HG03460 (cell line): ENCODE data around the gene CPO.
"Not testable (repeated sequence)": the region's sequence is repeated elsewhere in the genome, so short reads cannot be mapped to it uniquely, and the experiment has no call there.

ENCODE experiments used
- ATAC-seq: cut with Tn5 transposase; IDR thresholded peaks from one replicate; pipeline ENCODE4 v1.9.1; 2021; ENCODE audit not compliant: unreplicated experiment

Gene CPO

DNA sequence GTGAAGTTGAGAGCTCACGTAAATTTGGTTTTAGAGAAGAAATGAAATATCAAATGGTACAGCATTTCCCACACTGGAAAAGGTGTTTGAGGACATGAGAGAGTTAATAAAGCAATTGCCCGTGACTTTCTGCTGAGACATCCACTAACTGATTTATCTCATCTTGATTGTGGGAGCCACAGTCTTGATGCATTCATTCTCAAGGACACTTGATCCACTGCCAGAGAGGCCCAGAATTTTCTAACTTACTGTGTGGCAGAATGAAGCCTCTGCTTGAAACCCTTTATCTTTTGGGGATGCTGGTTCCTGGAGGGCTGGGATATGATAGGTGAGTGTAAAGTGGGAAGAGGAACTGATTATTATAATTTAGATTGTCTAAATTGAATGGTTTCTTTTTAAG, at the start of gene CPO:
Gene CPO (plus strand): TSS at position 179 of the 400 bp plus-strand sequence. CDS start 82 bp downstream, at position 261.
- ATAC-seq: no peak

GRCh38 chr2:206890179-206890578, 49.1 kb upstream of the CPO start:
- ATAC-seq: no peak

- no peak for ATAC-seq
Observed at GRCh38 chr2:206890926-206891325, 48.4 kb upstream of the CPO start.

DNA sequence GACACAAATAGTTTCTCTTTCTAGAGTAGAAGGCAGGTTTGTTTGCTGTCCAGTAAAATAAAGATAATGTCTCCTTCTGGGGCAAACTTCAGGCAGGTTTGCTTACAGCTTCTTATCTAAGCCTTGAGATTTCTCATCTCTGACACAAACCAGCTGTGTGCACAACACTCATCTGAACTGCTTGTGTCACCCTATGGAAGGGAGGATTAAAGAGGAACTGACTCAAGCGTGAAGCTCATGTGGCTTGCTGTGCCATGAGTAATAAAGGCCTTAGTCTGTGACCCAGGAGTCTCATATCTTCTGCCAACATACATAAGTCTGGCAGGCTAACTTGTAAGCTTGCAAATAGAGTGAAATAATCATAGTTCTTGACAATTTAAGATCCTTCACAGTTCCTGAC, 24.2 kb upstream of the CPO start:
- peak; percentile 57 for ATAC-seq

GRCh38 chr2:206918263-206918662, 21.1 kb upstream of the CPO start:
- ATAC-seq: no peak

- no peak for ATAC-seq
Observed at GRCh38 chr2:206920310-206920709, 19.0 kb upstream of the CPO start.

- ATAC-seq: no peak
Observed at GRCh38 chr2:206920951-206921350, 18.4 kb upstream of the CPO start.

GRCh38 chr2:206921529-206921928, 17.8 kb upstream of the CPO start:
- no peak for ATAC-seq

DNA sequence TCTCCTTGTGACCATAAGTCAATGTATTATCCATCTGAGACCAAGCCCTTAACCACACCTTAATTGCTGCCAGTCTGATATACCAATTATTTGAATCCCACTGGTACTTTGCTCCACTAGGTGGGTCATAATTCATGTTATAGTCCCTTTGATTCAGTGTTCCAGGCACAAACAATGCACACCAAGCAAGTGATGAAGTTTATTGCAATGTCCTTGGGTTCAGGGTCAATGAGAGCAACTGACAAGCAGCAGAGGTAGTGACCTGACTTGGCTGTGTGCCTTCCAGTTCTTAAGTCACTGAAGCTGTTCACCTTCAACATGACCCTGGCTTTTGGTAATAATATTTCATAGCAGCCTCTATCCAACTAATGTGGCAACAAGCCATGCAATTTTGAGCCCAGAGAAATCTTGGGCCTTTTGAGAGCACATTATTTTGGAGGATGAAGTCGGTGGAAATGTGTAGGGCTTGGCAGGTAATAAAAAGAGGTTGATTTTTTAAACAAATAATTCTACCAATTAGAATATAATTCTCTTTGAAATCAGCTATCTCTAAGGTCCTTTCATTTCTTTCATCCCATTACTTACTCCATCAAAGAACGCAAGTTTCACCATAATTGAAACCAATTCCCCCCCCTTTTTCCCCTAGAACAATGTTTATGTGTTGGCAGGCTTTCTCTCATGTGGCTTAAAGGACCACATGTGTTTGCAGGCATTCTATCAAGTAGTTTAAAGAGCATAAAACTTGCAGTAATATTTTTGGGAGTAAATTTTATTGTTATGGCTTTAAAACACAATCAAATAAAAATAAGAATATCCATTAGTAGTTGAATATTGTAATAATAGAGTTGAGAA, 3.1 kb upstream of the CPO start:
- no peak for ATAC-seq

DNA sequence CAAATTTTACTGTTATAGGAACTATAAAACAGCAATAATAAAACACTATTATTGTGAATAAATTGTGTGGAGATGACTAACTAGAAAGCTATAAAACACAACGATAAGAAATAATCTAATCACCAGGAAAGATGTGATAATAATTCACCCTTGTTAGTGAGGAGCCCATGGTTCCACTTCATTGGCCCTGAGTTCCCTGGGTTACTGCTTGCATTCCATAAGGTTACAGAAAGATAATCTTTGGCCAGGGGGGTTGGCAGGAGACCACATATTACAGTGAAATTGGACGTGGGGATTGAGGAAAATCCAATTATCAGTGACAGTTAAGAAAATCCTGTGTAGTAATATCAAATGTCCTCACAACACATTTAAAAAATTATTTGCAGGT, 2.5 kb upstream of the CPO start:
- ATAC-seq: no peak

- ATAC-seq: peak; percentile 61
Observed at GRCh38 chr2:206937555-206937954, 1.8 kb upstream of the CPO start.

GRCh38 chr2:206940546-206940945, 1.2 kb downstream of the CPO start:
- no peak for ATAC-seq

GRCh38 chr2:206942592-206943478, 3.5 kb downstream of the CPO start:
- no peak for ATAC-seq

- not testable (repeated sequence) for ATAC-seq
Observed at GRCh38 chr2:206953404-206953803, 14.1 kb downstream of the CPO start.

DNA sequence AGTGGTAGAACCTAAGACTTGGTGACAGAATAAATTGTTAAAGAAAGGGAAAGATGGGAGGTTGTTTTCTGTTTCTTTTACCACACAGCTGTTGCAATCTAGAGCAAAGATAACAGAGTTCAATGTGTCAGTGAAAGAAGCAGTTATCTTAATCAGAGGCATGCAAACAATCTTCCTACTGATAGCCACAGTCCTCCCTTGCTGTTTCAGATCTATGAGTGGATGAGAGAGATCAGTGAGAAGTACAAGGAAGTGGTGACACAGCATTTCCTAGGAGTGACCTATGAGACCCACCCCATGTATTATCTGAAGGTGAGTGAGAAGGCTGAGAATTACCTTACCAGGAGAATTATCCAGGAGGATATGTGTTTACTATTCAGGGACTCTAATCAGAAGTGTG, 15.9 kb downstream of the CPO start:
- ATAC-seq: no peak

DNA sequence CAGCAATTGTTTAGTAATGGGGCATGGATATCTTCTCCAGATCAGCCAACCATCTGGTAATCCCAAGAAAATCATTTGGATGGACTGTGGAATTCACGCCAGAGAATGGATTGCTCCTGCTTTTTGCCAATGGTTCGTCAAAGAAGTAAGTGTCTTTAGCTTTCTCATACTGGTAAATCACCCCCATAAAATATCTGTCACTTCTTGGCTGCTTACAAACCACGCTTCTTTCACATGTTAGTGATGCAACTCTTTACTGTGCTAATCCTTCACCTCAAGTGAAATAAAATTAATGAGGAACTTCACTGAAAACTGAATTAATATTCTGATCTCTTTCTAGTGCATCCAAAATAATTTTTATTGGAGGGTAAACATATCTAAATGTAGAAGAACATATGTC, 18.9 kb downstream of the CPO start:
- no peak for ATAC-seq

- no peak for ATAC-seq
Observed at GRCh38 chr2:206962966-206963365, 23.6 kb downstream of the CPO start.

DNA sequence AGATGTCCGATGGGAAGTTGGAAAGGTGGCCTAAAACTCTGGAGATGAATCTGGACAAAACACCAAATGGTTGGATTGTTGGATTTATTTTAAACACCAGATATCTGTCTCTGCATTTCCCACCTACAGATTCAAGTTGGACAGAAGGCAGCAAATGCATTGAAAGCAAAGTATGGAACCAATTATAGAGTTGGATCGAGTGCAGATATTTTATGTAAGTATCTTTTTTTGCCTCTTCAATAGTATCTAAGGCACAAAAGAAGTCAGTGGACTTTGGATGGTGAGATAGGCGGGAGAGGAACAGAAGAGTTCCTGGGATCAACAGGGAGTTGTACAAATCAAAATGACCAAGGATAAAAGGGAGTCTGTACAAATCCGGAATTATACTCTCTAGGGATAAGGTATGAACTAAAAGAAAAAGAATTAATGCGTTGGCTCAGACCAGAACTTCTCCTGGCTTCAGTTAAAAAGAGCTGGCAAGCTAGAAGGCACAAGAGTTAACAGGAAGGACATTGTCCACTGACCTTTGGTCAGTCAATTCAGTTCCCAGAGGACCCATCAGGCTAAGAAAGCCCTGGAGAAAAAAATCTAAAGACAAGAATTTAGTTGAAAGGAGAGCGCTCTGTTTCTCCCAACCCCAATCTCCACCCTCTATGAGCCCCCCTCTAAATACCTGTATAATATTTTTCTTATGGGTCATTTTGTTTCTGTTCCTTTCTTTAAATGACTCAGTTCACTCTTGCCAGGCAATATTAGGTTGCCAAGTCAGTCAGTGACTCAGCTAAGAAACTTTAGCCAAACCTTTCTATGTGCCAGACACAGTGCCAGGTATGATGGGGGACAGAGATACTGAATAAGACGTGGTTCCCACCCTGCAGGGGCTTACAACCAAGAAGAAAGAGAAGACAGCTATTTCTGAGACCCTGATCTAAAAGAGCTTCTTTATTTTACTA, 29.1 kb downstream of the CPO start:
- no peak for ATAC-seq

DNA sequence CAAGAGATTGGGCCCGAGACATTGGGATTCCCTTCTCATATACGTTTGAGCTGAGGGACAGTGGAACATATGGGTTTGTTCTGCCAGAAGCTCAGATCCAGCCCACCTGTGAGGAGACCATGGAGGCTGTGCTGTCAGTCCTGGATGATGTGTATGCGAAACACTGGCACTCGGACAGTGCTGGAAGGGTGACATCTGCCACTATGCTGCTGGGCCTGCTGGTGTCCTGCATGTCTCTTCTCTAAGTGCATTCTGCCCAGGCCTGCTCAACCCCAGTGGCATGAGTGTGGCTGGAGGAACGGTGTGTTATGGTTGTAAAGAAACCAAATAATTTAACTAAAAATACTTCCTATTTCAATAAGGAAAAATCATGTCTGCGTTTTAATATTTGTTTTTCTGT, 29.9 kb downstream of the CPO start:
- no peak for ATAC-seq

GRCh38 chr2:206970589-206971360, 31.5 kb downstream of the CPO start:
- no peak for ATAC-seq
